H9 (cell line): ENCODE results near the gene CD7. TPM values are rescaled to one million over a fixed set of nuclear protein-coding genes. Genes with fewer than 3 reads are reported as not detected.
A peak's percentile ranks its signal among the peaks of the same experiment; 100 is the strongest.

ENCODE experiments used
- DNase-seq: peaks from one replicate; pipeline ENCODE4 v3.0.0-alpha.2; 2017
- H2AFZ ChIP-seq: one replicate; pipeline ENCODE4 v1.6.1; 2013; ENCODE audit warnings: mild to moderate bottlenecking, low read length, control low read depth, moderate library complexity
- H2AK5ac ChIP-seq: 2 replicates; pipeline ENCODE4 v1.6.1; 2013; ENCODE audit warnings: low read length, control low read depth, mixed read lengths; ENCODE audit not compliant: insufficient read length
- H2BK120ac ChIP-seq: one replicate; pipeline ENCODE4 v1.6.1; 2013; ENCODE audit warnings: low read depth, mild to moderate bottlenecking, low read length, control low read depth, inconsistent platforms; ENCODE audit not compliant: poor library complexity, severe bottlenecking
- H2BK12ac ChIP-seq: 2 replicates; pipeline ENCODE4 v1.6.1; 2013; ENCODE audit warnings: low read length, control low read depth, mixed read lengths, low read depth; ENCODE audit not compliant: insufficient read length
- H2BK15ac ChIP-seq: 2 replicates; pipeline ENCODE4 v1.6.1; 2013; ENCODE audit warnings: low read depth, low read length, control low read depth
- H2BK20ac ChIP-seq: one replicate; pipeline ENCODE4 v1.6.1; 2013; ENCODE audit warnings: low read depth, mild to moderate bottlenecking, low read length, control low read depth, inconsistent platforms; ENCODE audit not compliant: poor library complexity, severe bottlenecking
- H2BK5ac ChIP-seq: 2 replicates; pipeline ENCODE4 v1.6.1; 2013; ENCODE audit warnings: low read length, control low read depth, mixed read lengths; ENCODE audit not compliant: insufficient read length
- H3K14ac ChIP-seq: 2 replicates; pipeline ENCODE4 v1.6.1; 2013; ENCODE audit warnings: low read length, control low read depth; ENCODE audit not compliant: insufficient read depth
- H3K18ac ChIP-seq: 2 replicates; pipeline ENCODE4 v1.6.1; 2013; ENCODE audit warnings: low read depth, mild to moderate bottlenecking, mixed read lengths, low read length, control low read depth; ENCODE audit not compliant: insufficient read length
- H3K23ac ChIP-seq: 2 replicates; pipeline ENCODE4 v1.6.1; 2013; ENCODE audit warnings: low read length, control low read depth, mixed read lengths, low read depth; ENCODE audit not compliant: insufficient read length
- H3K23me2 ChIP-seq: 2 replicates; pipeline ENCODE4 v1.6.1; 2013; ENCODE audit warnings: low read depth, mild to moderate bottlenecking, mixed read lengths, low read length, control low read depth; ENCODE audit not compliant: insufficient read length, poor library complexity, severe bottlenecking
- H3K27ac ChIP-seq: 2 replicates; pipeline ENCODE4 v1.5.1; 2013; ENCODE audit warnings: low read length, control low read depth, mixed read lengths, low read depth; ENCODE audit not compliant: insufficient read length
- H3K27me3 ChIP-seq: 2 replicates; pipeline ENCODE4 v1.6.1; 2013; ENCODE audit warnings: low read length, control low read depth, inconsistent platforms; ENCODE audit not compliant: insufficient read depth
- H3K4ac ChIP-seq: 2 replicates; pipeline ENCODE4 v1.6.1; 2013; ENCODE audit warnings: low read depth, mild to moderate bottlenecking, control low read depth, inconsistent platforms, low read length, moderate library complexity
- H3K4me1 ChIP-seq: 2 replicates; pipeline ENCODE4 v1.6.1; 2013; ENCODE audit warnings: low read length, control low read depth, inconsistent platforms; ENCODE audit not compliant: insufficient read depth
- H3K4me2 ChIP-seq: 2 replicates; pipeline ENCODE4 v1.6.1; 2013; ENCODE audit warnings: low read length, control low read depth, mixed read lengths; ENCODE audit not compliant: insufficient read length, insufficient read depth
- H3K56ac ChIP-seq: 2 replicates; pipeline ENCODE4 v1.6.1; 2013; ENCODE audit warnings: low read depth, mild to moderate bottlenecking, mixed read lengths, low read length, control low read depth; ENCODE audit not compliant: insufficient read length
- H3K79me1 ChIP-seq: 2 replicates; pipeline ENCODE4 v1.6.1; 2013; ENCODE audit warnings: low read depth, mild to moderate bottlenecking, moderate library complexity, low read length, control low read depth, inconsistent platforms; ENCODE audit not compliant: insufficient read depth, poor library complexity, severe bottlenecking
- H3K79me2 ChIP-seq: 2 replicates; pipeline ENCODE4 v1.6.1; 2013; ENCODE audit warnings: low read length, control low read depth, inconsistent platforms; ENCODE audit not compliant: insufficient read depth
- H3K9ac ChIP-seq: 2 replicates; pipeline ENCODE4 v1.6.1; 2013; ENCODE audit warnings: low read length, control low read depth, mixed read lengths; ENCODE audit not compliant: insufficient read length; ENCODE audit errors: extremely low read depth
- H3K9me3 ChIP-seq: one replicate; pipeline ENCODE4 v1.6.1; 2013; ENCODE audit warnings: low read depth, low read length, inconsistent platforms; ENCODE audit not compliant: control insufficient read depth
- H3T11ph ChIP-seq: one replicate; pipeline ENCODE4 v1.6.1; 2013; ENCODE audit warnings: mild to moderate bottlenecking, low read length, control low read depth, inconsistent platforms
- H4K20me1 ChIP-seq: one replicate; pipeline ENCODE4 v1.6.1; 2013; ENCODE audit not compliant: control insufficient read depth, insufficient read length, insufficient read depth
- H4K5ac ChIP-seq: 2 replicates; pipeline ENCODE4 v1.6.1; 2013; ENCODE audit warnings: low read depth, mild to moderate bottlenecking, mixed read lengths, low read length, control low read depth; ENCODE audit not compliant: insufficient read length
- H4K8ac ChIP-seq: replicated peaks from 2 replicates; pipeline ENCODE4 v1.6.1; 2013; ENCODE audit warnings: low read length, control low read depth, mixed read lengths, low read depth; ENCODE audit not compliant: insufficient read length
- H4K91ac ChIP-seq: 2 replicates; pipeline ENCODE4 v1.6.1; 2013; ENCODE audit warnings: low read depth, mild to moderate bottlenecking, moderate library complexity, mixed read lengths, low read length, control low read depth; ENCODE audit not compliant: insufficient read length
- H3K27ac Mint-ChIP-seq, 3 experiments: 2 replicates in 2 of 3; 3 replicates in 1 of 3; pipeline ENCODE4 v1.8.0; 2020 to 2021; ENCODE audit warnings: mixed read lengths in 3 of 3, mild to moderate bottlenecking in 1 of 3, moderate library complexity in 1 of 3
- H3K27me3 Mint-ChIP-seq: 2 replicates; pipeline ENCODE4 v1.8.0; 2021; ENCODE audit warnings: low read depth, mild to moderate bottlenecking, moderate library complexity, mixed read lengths
- H3K36me3 Mint-ChIP-seq, 3 experiments: 2 replicates in 2 of 3; 3 replicates in 1 of 3; pipeline ENCODE4 v1.8.0; 2020 to 2021; ENCODE audit warnings: low read depth in 3 of 3, mixed read lengths in 3 of 3; ENCODE audit not compliant: insufficient read depth in 1 of 3
- H3K4me1 Mint-ChIP-seq, 2 experiments: 2 replicates each; pipeline ENCODE4 v1.8.0; 2020; ENCODE audit warnings: mixed read lengths in 2 of 2
- H3K4me3 Mint-ChIP-seq, 2 experiments: 2 replicates in 1 of 2; 3 replicates in 1 of 2; pipeline ENCODE4 v1.8.0; 2020 to 2021; ENCODE audit warnings: mild to moderate bottlenecking in 2 of 2, mixed read lengths in 2 of 2, moderate library complexity in 1 of 2
- H3K9me3 Mint-ChIP-seq, 2 experiments: 2 replicates in 1 of 2; 3 replicates in 1 of 2; pipeline ENCODE4 v1.8.0; 2020; ENCODE audit warnings: mild to moderate bottlenecking in 2 of 2, mixed read lengths in 2 of 2, moderate library complexity in 1 of 2
- WGBS: extraction: QIAGEN DNeasy Blood & Tissue Kit; methylation state at CpG from one replicate; pipeline ENCODE4 v1.1.7; 2013; ENCODE audit warnings: missing lambda C conversion rate, low lambda C conversion rate, mixed read lengths; ENCODE audit not compliant: insufficient read length; ENCODE audit errors: extremely low coverage; 5-methylcytosine and 5-hydroxymethylcytosine counted together
- total RNA-seq: library from RNA; stranded (reverse); gene quantifications from 2 replicates; pipeline ENCODE4 v1.2.1, GENCODE V29; 2021
- TF ChIP-seq, protein P1 (sequence below): fragments of 200-600 bp; sonication (generic); conservative IDR thresholded peaks from 3 replicates; pipeline ENCODE4 v1.8.0; 2021; ENCODE audit warnings: antibody characterized with exemption, mild to moderate bottlenecking

CD7 gene
- total RNA-seq, 1 experiment from 2014 or later: 0.35 TPM

DNA sequence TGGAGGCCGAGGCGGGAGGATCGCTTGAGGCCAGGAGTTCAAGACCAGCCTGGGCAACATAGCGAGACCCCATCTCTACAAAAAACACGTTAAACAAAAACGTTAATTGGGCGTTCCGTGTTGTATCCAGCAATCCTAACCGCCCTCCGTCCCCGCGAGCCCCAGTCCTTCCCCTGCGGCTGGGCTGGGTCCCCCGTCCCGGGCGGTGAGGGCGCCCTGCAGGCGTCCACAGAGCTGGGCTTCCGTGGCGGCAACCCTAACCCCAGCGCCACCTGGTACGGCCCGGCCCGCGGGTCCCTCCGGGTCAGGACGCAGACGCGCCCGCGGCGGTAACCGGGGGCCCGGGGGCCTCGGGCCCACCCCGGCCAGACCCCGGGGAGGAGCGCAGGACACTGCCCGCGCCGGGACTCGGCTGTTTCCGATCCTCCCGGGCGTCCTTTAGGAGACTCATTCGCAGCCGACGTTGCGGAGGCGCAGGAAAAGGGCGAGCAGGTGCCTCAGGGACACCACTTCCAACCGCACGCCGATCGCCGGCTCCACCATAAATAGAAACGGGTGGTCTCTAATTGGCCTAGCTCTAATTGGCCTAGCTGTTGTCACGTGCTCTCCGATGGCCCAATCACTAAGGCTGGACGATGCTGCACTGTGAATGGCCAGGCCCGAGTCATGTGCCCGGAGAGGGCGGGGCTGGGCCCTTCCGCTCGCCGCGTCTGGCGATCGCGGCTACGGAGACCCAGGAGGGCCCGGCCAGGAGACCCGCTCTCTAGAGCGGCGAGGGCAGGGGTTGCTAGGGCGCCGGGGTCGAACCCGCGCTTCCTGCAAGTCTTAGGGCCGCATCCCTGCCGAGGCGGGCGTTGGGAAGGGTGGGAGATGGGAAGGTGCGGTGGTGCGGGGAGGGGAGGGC is 24.9 kb downstream of the CD7 start:
- no peak overlapping the region for H4K5ac ChIP-seq
- TF ChIP-seq, protein P1, sequence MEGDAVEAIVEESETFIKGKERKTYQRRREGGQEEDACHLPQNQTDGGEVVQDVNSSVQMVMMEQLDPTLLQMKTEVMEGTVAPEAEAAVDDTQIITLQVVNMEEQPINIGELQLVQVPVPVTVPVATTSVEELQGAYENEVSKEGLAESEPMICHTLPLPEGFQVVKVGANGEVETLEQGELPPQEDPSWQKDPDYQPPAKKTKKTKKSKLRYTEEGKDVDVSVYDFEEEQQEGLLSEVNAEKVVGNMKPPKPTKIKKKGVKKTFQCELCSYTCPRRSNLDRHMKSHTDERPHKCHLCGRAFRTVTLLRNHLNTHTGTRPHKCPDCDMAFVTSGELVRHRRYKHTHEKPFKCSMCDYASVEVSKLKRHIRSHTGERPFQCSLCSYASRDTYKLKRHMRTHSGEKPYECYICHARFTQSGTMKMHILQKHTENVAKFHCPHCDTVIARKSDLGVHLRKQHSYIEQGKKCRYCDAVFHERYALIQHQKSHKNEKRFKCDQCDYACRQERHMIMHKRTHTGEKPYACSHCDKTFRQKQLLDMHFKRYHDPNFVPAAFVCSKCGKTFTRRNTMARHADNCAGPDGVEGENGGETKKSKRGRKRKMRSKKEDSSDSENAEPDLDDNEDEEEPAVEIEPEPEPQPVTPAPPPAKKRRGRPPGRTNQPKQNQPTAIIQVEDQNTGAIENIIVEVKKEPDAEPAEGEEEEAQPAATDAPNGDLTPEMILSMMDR: no peak

More for the DNA sequence above, 24.9 kb downstream of the CD7 start:
- Histone ChIP-seq H3K23me2 (peaks cover 6% of the 10 kb centered on the region), H2AFZ (no peak overlapping the region), H2BK20ac (no peak overlapping the region), H2AK5ac (no peak overlapping the region), H3K9ac (peak overlapping the region; percentile 57), H3K27ac (no peak overlapping the region), H3K23ac (no peak overlapping the region), H2BK12ac (no peak overlapping the region), H4K91ac (no peak overlapping the region), H3K56ac (no peak overlapping the region), H3K18ac (peak overlapping the region; percentile 92), H3K79me1 (no peaks in the 10 kb centered on the region), H3K4me1 (no peaks in the 10 kb centered on the region), H3K4me2 (peak overlapping the region; percentile 61), H3T11ph (no peak overlapping the region), H4K20me1 (no peaks in the 10 kb centered on the region), H2BK5ac (no peak overlapping the region), H2BK120ac (no peak overlapping the region), H3K79me2 (no peaks in the 10 kb centered on the region), H3K4ac (no peak overlapping the region), H4K8ac (no peak overlapping the region), H3K9me3 (no peaks in the 10 kb centered on the region), H3K27me3 (no peaks in the 10 kb centered on the region), H2BK15ac (no peak overlapping the region), H3K14ac (peak overlapping the region; percentile 74; the same call in 1 of the 2 replicates)
- peak; percentile 100 for DNase-seq
- Mint-ChIP-seq H3K36me3 (no peaks in the 10 kb centered on the region), H3K27ac (peak overlapping the region in 2 of 3 experiments; percentile 76 to 81; a peak in 1 of 7 replicates), H3K4me3 (peak overlapping the region; percentile 72 to 85), H3K27me3 (peaks cover 41% of the 10 kb centered on the region), H3K9me3 (no peaks in the 10 kb centered on the region; a peak in 1 of 5 replicates), H3K4me1 (peaks cover 13 to 36% of the 10 kb centered on the region in 2 experiments)
- WGBS: no CpG with 5 or more reads among the region's 86 CpGs
